ENCODE measurements around the gene NLN.

DNA sequence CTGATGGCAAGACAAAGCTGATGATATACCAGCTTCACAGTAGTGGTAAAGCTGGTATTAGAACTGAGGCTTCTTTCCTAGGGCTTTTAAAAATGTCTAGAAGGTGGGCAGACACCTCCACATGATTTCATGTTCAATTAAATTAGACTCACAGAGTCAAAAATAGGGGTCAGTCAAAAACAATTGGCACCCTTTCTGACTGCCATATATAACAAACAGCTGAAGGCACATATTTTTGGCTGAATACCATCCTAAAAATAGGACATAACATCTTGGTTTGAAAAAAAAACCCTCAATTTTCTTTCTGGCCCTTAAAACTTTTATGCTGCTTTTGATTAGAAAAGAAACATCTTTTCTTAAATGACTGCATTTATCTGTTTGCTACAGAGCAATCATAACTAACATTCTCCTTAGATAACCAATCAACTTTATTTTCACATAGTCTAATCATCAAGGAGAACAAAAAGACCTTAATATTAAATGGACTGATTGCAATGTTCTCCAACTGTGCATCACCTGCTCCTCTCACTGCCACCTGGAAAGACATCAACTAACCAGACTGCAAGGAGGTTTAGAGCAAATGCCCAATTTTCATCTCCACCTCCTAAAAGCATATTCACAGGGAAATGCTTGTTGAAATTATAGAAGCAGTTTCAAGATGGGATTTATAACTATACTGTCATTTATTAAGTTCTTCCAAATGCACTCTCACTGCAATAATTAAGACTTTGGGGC, 3.3 kb upstream of the NLN start:
- TF ChIP-seq POLR2A (IDR thresholded peaks at IDR 0.05): no peak
- TF ChIP-seq, protein P1, sequence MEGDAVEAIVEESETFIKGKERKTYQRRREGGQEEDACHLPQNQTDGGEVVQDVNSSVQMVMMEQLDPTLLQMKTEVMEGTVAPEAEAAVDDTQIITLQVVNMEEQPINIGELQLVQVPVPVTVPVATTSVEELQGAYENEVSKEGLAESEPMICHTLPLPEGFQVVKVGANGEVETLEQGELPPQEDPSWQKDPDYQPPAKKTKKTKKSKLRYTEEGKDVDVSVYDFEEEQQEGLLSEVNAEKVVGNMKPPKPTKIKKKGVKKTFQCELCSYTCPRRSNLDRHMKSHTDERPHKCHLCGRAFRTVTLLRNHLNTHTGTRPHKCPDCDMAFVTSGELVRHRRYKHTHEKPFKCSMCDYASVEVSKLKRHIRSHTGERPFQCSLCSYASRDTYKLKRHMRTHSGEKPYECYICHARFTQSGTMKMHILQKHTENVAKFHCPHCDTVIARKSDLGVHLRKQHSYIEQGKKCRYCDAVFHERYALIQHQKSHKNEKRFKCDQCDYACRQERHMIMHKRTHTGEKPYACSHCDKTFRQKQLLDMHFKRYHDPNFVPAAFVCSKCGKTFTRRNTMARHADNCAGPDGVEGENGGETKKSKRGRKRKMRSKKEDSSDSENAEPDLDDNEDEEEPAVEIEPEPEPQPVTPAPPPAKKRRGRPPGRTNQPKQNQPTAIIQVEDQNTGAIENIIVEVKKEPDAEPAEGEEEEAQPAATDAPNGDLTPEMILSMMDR (IDR thresholded peaks at IDR 0.05): no peak

All from breast epithelium (tissue), 3 donors.